Pancreas (tissue), 10 donors: ENCODE data around the gene TMEM40. TPM values are rescaled to one million over a fixed set of nuclear protein-coding genes. Genes with fewer than 3 reads are reported as not detected.

Experiments
- ATAC-seq, 4 donors: fragments of 200-7000 bp; cut with Tn5 transposase; one replicate each; pipeline versions ENCODE4 v1.8.0 to v1.9.1; 2020; ENCODE audit warnings: mild to moderate bottlenecking in 4 of 4, moderate library complexity in 4 of 4
- DNase-seq, 6 donors: peaks; one replicate each; pipeline ENCODE4 v3.0.0-alpha.2; 2020
- FAIRE-seq: peaks from 2 replicates; lab custom pipeline; 2012; peaks lifted over from hg19 to GRCh38; lab: Jason Lieb, UNC
- H3K27ac ChIP-seq, 4 donors: fragments of 200-600 bp; sonication (generic); 1 replicate in 3 of 4; 2 replicates in 1 of 4; pipeline versions ENCODE4 v1.5.0 to v1.8.0; 2020
- H3K27me3 ChIP-seq, 4 donors: fragments of 200-600 bp; one replicate each; pipeline ENCODE4 v1.8.0; 2021
- H3K36me3 ChIP-seq, 3 donors: fragments of 200-600 bp; sonication (generic) in 1 of 3; one replicate each; pipeline versions ENCODE4 v1.5.0 to v1.8.0; 2020 to 2021
- H3K4me1 ChIP-seq, 3 donors: fragments of 200-600 bp; one replicate each; pipeline ENCODE4 v1.8.0; 2021
- H3K4me3 ChIP-seq, 4 donors: fragments of 200-600 bp; sonication (generic) in 2 of 4; one replicate each; pipeline versions ENCODE4 v1.5.0 to v1.8.0; 2020 to 2021
- H3K9me3 ChIP-seq, 4 donors: fragments of 200-600 bp; one replicate each; pipeline ENCODE4 v1.8.0; 2021
- CTCF ChIP-seq, 4 donors: fragments of 200-600 bp; sonication (generic) in 3 of 4; IDR thresholded peaks; one replicate each; pipeline versions ENCODE4 v1.5.0 to v1.8.0; 2021; ENCODE audit warnings: antibody characterized with exemption in 4 of 4
- WGBS, 2 donors: extraction: QIAGEN DNeasy Blood & Tissue Kit; methylation state at CpG; one replicate each; pipeline ENCODE4 v1.1.7; 2013; 5-methylcytosine and 5-hydroxymethylcytosine counted together
- intact Hi-C, 3 donors: fragments of 100-400 bp; cut with DNase I; formaldehyde crosslinking; loops; one replicate each; pipeline versions ENCODE4 v1.11.1 to v1.14.2; 2022
- polyA plus RNA-seq, 2 donors: library from polyadenylated mRNA; stranded (reverse); fragments of 200-250 nt; gene quantifications; one replicate each; pipeline ENCODE4 v1.2.3, GENCODE V29; 2013
- total RNA-seq, 6 donors: library from RNA; stranded (reverse); fragmentation: NEBNext Ultra II Directional in 4 of 6; extraction: Animal tissue kit (Norgen Biotek cat#: 25700) in 4 of 6; gene quantifications; one replicate each; pipeline versions ENCODE4 v1.2.1 to v1.2.4, GENCODE V29; 2021 to 2023
- donor health status: healthy with polysubstance abuse.
- donor health status: DM: no; HTN: no; CAD: no; lungs with moderate emphysema.
- donor health status: DM: no; HTN: no; CAD: no.
- donor health status: control.
- donor health status: control.
- donor health status: Bipolar disorder and iron deficiency.
- donor health status: DM: yes; HTN: yes; CAD: no.
- donor health status: DM: no; HTN: no; CAD: no.
- donor health status: DM: no; HTN: no; CAD: no.
- donor health status: DM: yes; HTN: yes; CAD: no.

TMEM40 gene
- total and polyA plus RNA-seq, 8 donors: 0.38 TPM; not detected in 7

- DNase-seq (peak in 3 of 6 donors; percentile 28 to 48 (median 40)), ATAC-seq (peak; percentile 30 to 75 (median 44)), FAIRE-seq (no peak)
- no peak for TF ChIP-seq CTCF (IDR thresholded peaks at IDR 0.05)
- Histone ChIP-seq H3K4me3 (no peak overlapping the region), H3K27ac (peak overlapping the region in 1 of 4 donors; percentile 52), H3K27me3 (no peaks in the 10 kb centered on the region), H3K9me3 (no peaks in the 10 kb centered on the region), H3K4me1 (peaks cover 0 to 8% (median 0%) of the 10 kb centered on the region in 3 donors), H3K36me3 (no peaks in the 10 kb centered on the region)
- intact Hi-C loops: no loop called here
- WGBS, 2 donors: 67 to 70% methylated on average over 7 of the region's 7 CpGs
Measured at GRCh38 chr3:12799525-12800440, 40.7 kb upstream of the TMEM40 start.

GRCh38 chr3:12798559-12799179 lies 39.6 kb upstream of the TMEM40 start:
- intact Hi-C loops: no loop called here
- DNase-seq (no peak), FAIRE-seq (no peak), ATAC-seq (peak in 2 of 4 donors; percentile 21 to 41)
- 64 to 66% methylated on average over 12 of the region's 12 CpGs for WGBS, 2 donors
- no peaks in the 10 kb centered on the region for H3K27me3 ChIP-seq
- H3K36me3 ChIP-seq: no peaks in the 10 kb centered on the region
- H3K9me3 ChIP-seq: no peaks in the 10 kb centered on the region
- H3K4me3 ChIP-seq: no peak overlapping the region
- no peak for TF ChIP-seq CTCF (IDR thresholded peaks at IDR 0.05)
- peaks cover 0 to 8% (median 0%) of the 10 kb centered on the region in 3 donors for H3K4me1 ChIP-seq
- H3K27ac ChIP-seq: no peak overlapping the region

- H3K4me3 ChIP-seq: no peak overlapping the region
Measured at GRCh38 chr3:12797892-12798558, 39.0 kb upstream of the TMEM40 start.

More at GRCh38 chr3:12797892-12798558, 39.0 kb upstream of the TMEM40 start:
- ATAC-seq: no peak
- peaks cover 0 to 8% (median 0%) of the 10 kb centered on the region in 3 donors for H3K4me1 ChIP-seq
- intact Hi-C loops: no loop called here
- H3K9me3 ChIP-seq: no peaks in the 10 kb centered on the region
- WGBS, 2 donors: 45 to 50% methylated on average over 8 of the region's 8 CpGs
- no peak for TF ChIP-seq CTCF (IDR thresholded peaks at IDR 0.05)
- DNase-seq: no peak
- no peak overlapping the region for H3K27ac ChIP-seq
- no peaks in the 10 kb centered on the region for H3K27me3 ChIP-seq
- FAIRE-seq: no peak
- no peaks in the 10 kb centered on the region for H3K36me3 ChIP-seq
